NCI-H2227 (cell line): Measurements from ENCODE around the gene ANAPC15.
A peak's percentile ranks its signal among the peaks of the same experiment; 100 is the strongest.

ENCODE experiments used
- DNase-seq: peaks from one replicate; lab custom pipeline; 2025; ENCODE audit not compliant: unreplicated experiment; lab: John Stamatoyannopoulos, UW

ANAPC15 gene

GRCh38 chr11:72125956-72126355 lies 13.5 kb upstream of the ANAPC15 start:
- DNase-seq, result no peak

- no peak for DNase-seq
Observed at GRCh38 chr11:72124046-72124445, 11.6 kb upstream of the ANAPC15 start.

- no peak for DNase-seq
Observed at GRCh38 chr11:72123117-72123653, 10.7 kb upstream of the ANAPC15 start.

- DNase-seq, result no peak
Observed at GRCh38 chr11:72122607-72123006, 10.1 kb upstream of the ANAPC15 start.

- no peak for DNase-seq
Observed at GRCh38 chr11:72120930-72121329, 8.4 kb upstream of the ANAPC15 start.

GRCh38 chr11:72119198-72119597 lies 6.7 kb upstream of the ANAPC15 start:
- DNase-seq, result no peak

- DNase-seq, result no peak
Observed at GRCh38 chr11:72116019-72116755, 3.7 kb upstream of the ANAPC15 start.

GRCh38 chr11:72114570-72114969 lies 2.1 kb upstream of the ANAPC15 start:
- no peak for DNase-seq

GRCh38 chr11:72112978-72113808 lies 698 bp upstream of the ANAPC15 start:
- DNase-seq, result no peak

GRCh38 chr11:72111300-72112142 lies 974 bp downstream of the ANAPC15 start:
- DNase-seq, result peak; percentile 44

GRCh38 chr11:72105888-72106287 lies 6.6 kb downstream of the ANAPC15 start, which contains the start of gene TOMT:
TSS of gene TOMT (plus strand) at chr11:72105924. CDS start at chr11:72105952, 28 bp downstream.
- no peak for DNase-seq

GRCh38 chr11:72103754-72104167 lies 8.7 kb downstream of the ANAPC15 start:
- DNase-seq, result no peak

- peak; percentile 99 for DNase-seq
Observed at GRCh38 chr11:72102946-72103753, 9.3 kb downstream of the ANAPC15 start, which contains the start of gene LAMTOR1. TSS of gene LAMTOR1 (minus strand) at chr11:72103297. CDS start at chr11:72103224, 73 bp downstream.

- DNase-seq, result no peak
Observed at GRCh38 chr11:72102631-72102945, 9.9 kb downstream of the ANAPC15 start.

- DNase-seq, result no peak
Observed at GRCh38 chr11:72102162-72102561, 10.3 kb downstream of the ANAPC15 start.

- no peak for DNase-seq
Observed at GRCh38 chr11:72100462-72100861, 12.0 kb downstream of the ANAPC15 start.

- no peak for DNase-seq
Observed at GRCh38 chr11:72100009-72100408, 12.5 kb downstream of the ANAPC15 start.

- no peak for DNase-seq
Observed at GRCh38 chr11:72098741-72099140, 13.8 kb downstream of the ANAPC15 start.

GRCh38 chr11:72091292-72091691 lies 21.2 kb downstream of the ANAPC15 start:
- peak; percentile 72 for DNase-seq
